ENCODE measurements around the gene CHRNA10. TPM values are rescaled to one million over a fixed set of nuclear protein-coding genes. Genes with fewer than 3 reads are reported as not detected.

The CHRNA10 gene
- total RNA-seq, 1 experiment from 2014 or later = 1.7 TPM

DNA sequence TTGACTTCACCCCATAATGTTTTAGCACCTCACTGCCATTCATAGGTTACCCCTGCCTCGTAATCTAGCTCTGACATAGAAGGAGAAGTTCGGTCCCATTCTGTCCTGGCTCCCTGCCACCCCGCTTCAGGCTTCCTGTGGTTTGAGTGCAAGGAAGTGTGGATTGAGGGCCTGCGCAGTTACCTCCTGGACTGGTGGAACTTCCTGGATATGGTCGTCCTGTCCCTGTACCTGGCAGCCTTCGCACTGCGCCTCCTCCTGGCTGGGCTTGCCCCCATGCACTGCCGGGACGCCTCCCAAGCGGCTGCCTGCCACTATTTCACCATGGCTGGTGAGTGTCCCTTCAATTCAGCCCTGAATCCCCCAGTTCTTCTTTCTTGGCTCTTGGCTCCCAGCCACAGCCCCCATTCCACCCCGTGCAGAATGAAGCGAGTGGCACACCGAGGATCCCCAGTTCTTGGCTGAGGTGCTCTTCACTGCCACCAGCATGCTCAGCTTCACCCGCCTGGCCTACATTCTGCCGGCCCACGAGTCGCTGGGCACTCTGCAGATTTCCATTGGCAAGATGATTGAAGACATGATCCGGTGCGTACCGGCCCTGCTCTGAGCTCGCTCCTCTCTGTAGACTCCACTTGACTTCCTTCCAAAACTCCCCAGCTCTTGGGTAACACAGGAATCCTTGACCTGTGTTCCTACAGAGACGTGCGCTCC lies 44.8 kb downstream of the CHRNA10 start:
- DNase-seq (ENCODE audit: low spot score) = peak; percentile 26
- no peaks in the 10 kb centered on the region for H3K27me3 Mint-ChIP-seq (ENCODE audit: low read depth)
- ChIA-PET CTCF (interaction anchor here (0.6 to 1.7 kb wide), 2 partner anchors 17 to 150 kb away, joined by 3 to 4 read pairs; no protein-coding TSS in a partner anchor), POLR2A (no interaction called here)
- TF ChIP-seq, protein P1, sequence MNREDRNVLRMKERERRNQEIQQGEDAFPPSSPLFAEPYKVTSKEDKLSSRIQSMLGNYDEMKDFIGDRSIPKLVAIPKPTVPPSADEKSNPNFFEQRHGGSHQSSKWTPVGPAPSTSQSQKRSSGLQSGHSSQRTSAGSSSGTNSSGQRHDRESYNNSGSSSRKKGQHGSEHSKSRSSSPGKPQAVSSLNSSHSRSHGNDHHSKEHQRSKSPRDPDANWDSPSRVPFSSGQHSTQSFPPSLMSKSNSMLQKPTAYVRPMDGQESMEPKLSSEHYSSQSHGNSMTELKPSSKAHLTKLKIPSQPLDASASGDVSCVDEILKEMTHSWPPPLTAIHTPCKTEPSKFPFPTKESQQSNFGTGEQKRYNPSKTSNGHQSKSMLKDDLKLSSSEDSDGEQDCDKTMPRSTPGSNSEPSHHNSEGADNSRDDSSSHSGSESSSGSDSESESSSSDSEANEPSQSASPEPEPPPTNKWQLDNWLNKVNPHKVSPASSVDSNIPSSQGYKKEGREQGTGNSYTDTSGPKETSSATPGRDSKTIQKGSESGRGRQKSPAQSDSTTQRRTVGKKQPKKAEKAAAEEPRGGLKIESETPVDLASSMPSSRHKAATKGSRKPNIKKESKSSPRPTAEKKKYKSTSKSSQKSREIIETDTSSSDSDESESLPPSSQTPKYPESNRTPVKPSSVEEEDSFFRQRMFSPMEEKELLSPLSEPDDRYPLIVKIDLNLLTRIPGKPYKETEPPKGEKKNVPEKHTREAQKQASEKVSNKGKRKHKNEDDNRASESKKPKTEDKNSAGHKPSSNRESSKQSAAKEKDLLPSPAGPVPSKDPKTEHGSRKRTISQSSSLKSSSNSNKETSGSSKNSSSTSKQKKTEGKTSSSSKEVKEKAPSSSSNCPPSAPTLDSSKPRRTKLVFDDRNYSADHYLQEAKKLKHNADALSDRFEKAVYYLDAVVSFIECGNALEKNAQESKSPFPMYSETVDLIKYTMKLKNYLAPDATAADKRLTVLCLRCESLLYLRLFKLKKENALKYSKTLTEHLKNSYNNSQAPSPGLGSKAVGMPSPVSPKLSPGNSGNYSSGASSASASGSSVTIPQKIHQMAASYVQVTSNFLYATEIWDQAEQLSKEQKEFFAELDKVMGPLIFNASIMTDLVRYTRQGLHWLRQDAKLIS (CRISPR knock-in tag; IDR thresholded peaks at IDR 0.05; ENCODE audit: borderline replicate concordance) = no peak
- TF ChIP-seq, protein P2, sequence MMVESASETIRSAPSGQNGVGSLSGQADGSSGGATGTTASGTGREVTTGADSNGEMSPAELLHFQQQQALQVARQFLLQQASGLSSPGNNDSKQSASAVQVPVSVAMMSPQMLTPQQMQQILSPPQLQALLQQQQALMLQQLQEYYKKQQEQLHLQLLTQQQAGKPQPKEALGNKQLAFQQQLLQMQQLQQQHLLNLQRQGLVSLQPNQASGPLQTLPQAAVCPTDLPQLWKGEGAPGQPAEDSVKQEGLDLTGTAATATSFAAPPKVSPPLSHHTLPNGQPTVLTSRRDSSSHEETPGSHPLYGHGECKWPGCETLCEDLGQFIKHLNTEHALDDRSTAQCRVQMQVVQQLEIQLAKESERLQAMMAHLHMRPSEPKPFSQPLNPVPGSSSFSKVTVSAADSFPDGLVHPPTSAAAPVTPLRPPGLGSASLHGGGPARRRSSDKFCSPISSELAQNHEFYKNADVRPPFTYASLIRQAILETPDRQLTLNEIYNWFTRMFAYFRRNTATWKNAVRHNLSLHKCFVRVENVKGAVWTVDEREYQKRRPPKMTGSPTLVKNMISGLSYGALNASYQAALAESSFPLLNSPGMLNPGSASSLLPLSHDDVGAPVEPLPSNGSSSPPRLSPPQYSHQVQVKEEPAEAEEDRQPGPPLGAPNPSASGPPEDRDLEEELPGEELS (CRISPR knock-in tag; IDR thresholded peaks at IDR 0.05) = no peak
- TF ChIP-seq FOXJ3 (CRISPR knock-in tag; IDR thresholded peaks at IDR 0.05; ENCODE audit: borderline replicate concordance) (no peak), ESRRA (CRISPR knock-in tag; IDR thresholded peaks at IDR 0.05; ENCODE audit: borderline replicate concordance) (no peak), FOXP1 (CRISPR knock-in tag; IDR thresholded peaks at IDR 0.05; ENCODE audit: borderline replicate concordance) (no peak), NFE2L1 (CRISPR knock-in tag; IDR thresholded peaks at IDR 0.05) (no peak), ZNF232 (CRISPR knock-in tag; IDR thresholded peaks at IDR 0.05) (no peak), NR3C1 (CRISPR knock-in tag; conservative IDR thresholded peaks at IDR 0.05; ENCODE audit: low read depth) (no peak), FOXK1 (CRISPR knock-in tag; IDR thresholded peaks at IDR 0.05) (no peak), MYBL2 (CRISPR knock-in tag; IDR thresholded peaks at IDR 0.05) (no peak), TEAD4 (CRISPR knock-in tag; IDR thresholded peaks at IDR 0.05) (no peak), ATF1 (CRISPR knock-in tag; IDR thresholded peaks at IDR 0.05) (no peak), SP1 (CRISPR knock-in tag; conservative IDR thresholded peaks at IDR 0.05) (no peak)
- TF ChIP-seq, protein P3, sequence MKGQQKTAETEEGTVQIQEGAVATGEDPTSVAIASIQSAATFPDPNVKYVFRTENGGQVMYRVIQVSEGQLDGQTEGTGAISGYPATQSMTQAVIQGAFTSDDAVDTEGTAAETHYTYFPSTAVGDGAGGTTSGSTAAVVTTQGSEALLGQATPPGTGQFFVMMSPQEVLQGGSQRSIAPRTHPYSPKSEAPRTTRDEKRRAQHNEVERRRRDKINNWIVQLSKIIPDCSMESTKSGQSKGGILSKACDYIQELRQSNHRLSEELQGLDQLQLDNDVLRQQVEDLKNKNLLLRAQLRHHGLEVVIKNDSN (CRISPR knock-in tag; IDR thresholded peaks at IDR 0.05) = no peak
- TF ChIP-seq, protein P4, sequence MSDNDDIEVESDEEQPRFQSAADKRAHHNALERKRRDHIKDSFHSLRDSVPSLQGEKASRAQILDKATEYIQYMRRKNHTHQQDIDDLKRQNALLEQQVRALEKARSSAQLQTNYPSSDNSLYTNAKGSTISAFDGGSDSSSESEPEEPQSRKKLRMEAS (CRISPR knock-in tag; IDR thresholded peaks at IDR 0.05) = no peak
- TF ChIP-seq, protein P5, sequence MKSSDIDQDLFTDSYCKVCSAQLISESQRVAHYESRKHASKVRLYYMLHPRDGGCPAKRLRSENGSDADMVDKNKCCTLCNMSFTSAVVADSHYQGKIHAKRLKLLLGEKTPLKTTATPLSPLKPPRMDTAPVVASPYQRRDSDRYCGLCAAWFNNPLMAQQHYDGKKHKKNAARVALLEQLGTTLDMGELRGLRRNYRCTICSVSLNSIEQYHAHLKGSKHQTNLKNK (CRISPR knock-in tag; IDR thresholded peaks at IDR 0.05) = no peak
- TF ChIP-seq, protein P6, sequence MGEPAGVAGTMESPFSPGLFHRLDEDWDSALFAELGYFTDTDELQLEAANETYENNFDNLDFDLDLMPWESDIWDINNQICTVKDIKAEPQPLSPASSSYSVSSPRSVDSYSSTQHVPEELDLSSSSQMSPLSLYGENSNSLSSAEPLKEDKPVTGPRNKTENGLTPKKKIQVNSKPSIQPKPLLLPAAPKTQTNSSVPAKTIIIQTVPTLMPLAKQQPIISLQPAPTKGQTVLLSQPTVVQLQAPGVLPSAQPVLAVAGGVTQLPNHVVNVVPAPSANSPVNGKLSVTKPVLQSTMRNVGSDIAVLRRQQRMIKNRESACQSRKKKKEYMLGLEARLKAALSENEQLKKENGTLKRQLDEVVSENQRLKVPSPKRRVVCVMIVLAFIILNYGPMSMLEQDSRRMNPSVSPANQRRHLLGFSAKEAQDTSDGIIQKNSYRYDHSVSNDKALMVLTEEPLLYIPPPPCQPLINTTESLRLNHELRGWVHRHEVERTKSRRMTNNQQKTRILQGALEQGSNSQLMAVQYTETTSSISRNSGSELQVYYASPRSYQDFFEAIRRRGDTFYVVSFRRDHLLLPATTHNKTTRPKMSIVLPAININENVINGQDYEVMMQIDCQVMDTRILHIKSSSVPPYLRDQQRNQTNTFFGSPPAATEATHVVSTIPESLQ (CRISPR knock-in tag; IDR thresholded peaks at IDR 0.05) = no peak
- TF ChIP-seq, protein P7, sequence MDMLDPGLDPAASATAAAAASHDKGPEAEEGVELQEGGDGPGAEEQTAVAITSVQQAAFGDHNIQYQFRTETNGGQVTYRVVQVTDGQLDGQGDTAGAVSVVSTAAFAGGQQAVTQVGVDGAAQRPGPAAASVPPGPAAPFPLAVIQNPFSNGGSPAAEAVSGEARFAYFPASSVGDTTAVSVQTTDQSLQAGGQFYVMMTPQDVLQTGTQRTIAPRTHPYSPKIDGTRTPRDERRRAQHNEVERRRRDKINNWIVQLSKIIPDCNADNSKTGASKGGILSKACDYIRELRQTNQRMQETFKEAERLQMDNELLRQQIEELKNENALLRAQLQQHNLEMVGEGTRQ (CRISPR knock-in tag; IDR thresholded peaks at IDR 0.05) = no peak
- no peaks in the 10 kb centered on the region for H3K36me3 Mint-ChIP-seq
- no peak overlapping the region for H3K27ac Mint-ChIP-seq
- no peaks in the 10 kb centered on the region for H3K4me1 Mint-ChIP-seq
- no peak overlapping the region for H3K4me3 Mint-ChIP-seq
- no peaks in the 10 kb centered on the region; the same call in 1 of the 2 replicates for H3K9me3 Mint-ChIP-seq
- peak; percentile 94 for ATAC-seq
